NCI-H2196 treated with DMSO at 0.1 percent for 48 hours (cell line): ENCODE data around the gene GFY.
"Not testable (repeated sequence)": the region's sequence is repeated elsewhere in the genome, so short reads cannot be mapped to it uniquely, and the experiment has no call there.

Experiments used
- DNase-seq: peaks from one replicate; lab custom pipeline; 2025; ENCODE audit not compliant: unreplicated experiment; lab: John Stamatoyannopoulos, UW

The GFY gene

GRCh38 chr19:49468199-49468598 is 43.0 kb downstream of the GFY start:
- DNase-seq, result no peak

- DNase-seq, result no peak
Observed at GRCh38 chr19:49468746-49469447, 43.7 kb downstream of the GFY start.

GRCh38 chr19:49469828-49470614 is 44.8 kb downstream of the GFY start:
- DNase-seq, result no peak

- DNase-seq, result no peak
Observed at GRCh38 chr19:49470615-49470978, 45.4 kb downstream of the GFY start.

- DNase-seq, result no peak
Observed at GRCh38 chr19:49472936-49473335, 47.7 kb downstream of the GFY start.

- not testable (repeated sequence) for DNase-seq
Observed at GRCh38 chr19:49473501-49473867, 48.3 kb downstream of the GFY start.

- peak; percentile 62 for DNase-seq
Observed at GRCh38 chr19:49473868-49474541, 48.8 kb downstream of the GFY start, which contains the start of gene FLT3LG. Gene FLT3LG, plus strand, starts transcription at chr19:49474215. Its CDS starts 425 bp downstream, at chr19:49474640.

- DNase-seq, result no peak
Observed at GRCh38 chr19:49474542-49474924, 49.3 kb downstream of the GFY start.

GRCh38 chr19:49475191-49475917 is 50.2 kb downstream of the GFY start:
- no peak for DNase-seq

GRCh38 chr19:49475995-49476880 is 51.0 kb downstream of the GFY start:
- no peak for DNase-seq
